Measurements from ENCODE around the gene ARID1B.

ARID1B gene

DNA sequence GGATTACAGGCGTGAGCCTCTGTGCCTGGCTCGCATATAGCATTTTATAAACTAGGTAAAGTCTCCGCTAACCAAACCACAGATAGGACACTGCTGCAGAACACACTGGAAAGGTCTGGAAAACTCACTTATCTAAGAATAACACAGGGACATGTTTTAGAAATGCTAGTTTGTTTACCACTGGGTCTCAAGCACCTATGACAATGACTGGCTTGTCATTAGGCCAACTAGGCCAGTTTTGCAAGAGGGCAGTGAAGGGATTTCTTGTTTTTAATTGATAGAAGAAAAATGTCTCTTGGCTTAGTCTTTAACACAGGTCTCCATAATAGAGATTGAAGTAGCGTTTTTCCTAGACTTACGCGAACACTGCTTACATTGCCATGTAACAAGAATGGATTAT is 344.7 kb downstream of the ARID1B start (continued):
- TF ChIP-seq ZSCAN16 (tag by site-specific recombination; IDR thresholded peaks at IDR 0.05) (no peak), ZNF768 (tag by site-specific recombination; IDR thresholded peaks at IDR 0.05) (no peak)

DNA sequence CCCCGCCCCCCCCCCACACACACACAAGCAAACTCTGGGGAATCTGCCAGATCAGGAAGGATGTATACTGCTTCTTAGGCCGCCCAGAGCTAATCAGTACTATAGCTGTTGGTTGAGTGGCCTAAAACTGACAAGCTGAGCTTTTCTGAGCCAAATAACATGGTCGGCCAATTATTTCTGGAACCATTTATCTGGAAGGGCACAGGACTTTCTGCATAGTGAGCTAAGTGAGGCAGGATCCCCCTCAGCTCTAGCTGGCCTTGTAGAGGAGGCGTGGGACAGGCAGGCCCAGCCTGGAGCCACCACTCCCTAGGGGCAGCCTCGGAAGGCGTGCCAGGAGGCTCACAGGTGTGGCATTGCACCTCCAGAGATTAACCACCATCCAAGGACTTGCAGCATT is 346.1 kb downstream of the ARID1B start:
- TF ChIP-seq ZNF404 (tag by site-specific recombination; IDR thresholded peaks at IDR 0.05), result no peak
- ChIA-PET POLR2A (no interaction called here), CTCF (interaction anchor here (0.6 to 0.9 kb wide), 2 partner anchors 29 to 1082 kb away, joined by 3 read pairs; no protein-coding TSS in a partner anchor)
- Histone ChIP-seq H3K36me3 (ENCODE audit: control insufficient read depth in 2 of 2, insufficient read depth in 1 of 2, low read length in 2 of 2) (peaks cover 0 to 5% of the 10 kb centered on the region in 2 experiments; a peak in 1 of 3 replicates), H3K4me1 (ENCODE audit: control insufficient read depth, insufficient read depth, low read length) (no peaks in the 10 kb centered on the region), H3K27ac (ENCODE audit: extremely low read depth, low read depth, low read length) (no peak overlapping the region), H3K9me3 (ENCODE audit: control insufficient read depth, insufficient read depth, low read depth, low read length) (no peaks in the 10 kb centered on the region), H3K4me3 (ENCODE audit: low read depth, low read length) (no peak overlapping the region)

DNA sequence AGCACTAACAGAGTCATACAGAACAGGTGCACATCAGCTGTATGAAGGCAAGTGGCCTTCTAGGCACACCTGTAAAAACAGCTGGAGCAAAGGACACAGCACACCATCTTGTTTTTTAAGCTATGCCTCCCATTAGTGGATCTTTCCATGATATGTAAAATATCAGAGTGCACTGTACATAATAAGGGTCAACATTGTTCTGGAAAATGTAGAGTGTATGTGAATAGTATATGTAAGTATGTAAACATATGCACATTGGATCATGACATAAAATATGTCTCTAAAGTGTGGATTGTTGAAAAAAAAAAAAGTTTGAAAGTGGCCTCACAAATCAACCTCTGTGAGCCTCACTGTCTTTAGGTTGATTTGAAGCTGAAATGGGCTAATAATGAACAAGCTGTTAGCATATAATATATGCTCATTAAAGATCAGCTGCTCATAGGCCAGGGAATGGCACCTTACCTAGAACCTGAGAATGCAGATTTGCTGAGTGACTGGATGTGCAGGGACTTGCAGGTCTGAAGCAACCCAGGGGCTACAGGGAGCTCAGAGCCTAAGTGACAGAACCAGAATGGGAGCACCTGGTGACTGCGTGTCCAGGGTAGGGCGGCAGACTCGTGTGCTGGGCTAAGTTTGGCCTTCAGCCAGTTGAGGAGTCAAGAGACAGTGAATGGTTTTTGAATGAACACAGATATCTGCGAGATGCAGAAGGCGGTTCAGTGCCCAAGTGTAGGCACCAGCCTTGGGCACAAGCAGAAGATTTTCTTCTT is 347.5 kb downstream of the ARID1B start:
- H3K27ac ChIP-seq (ENCODE audit: extremely low read depth, low read depth, low read length), result no peak overlapping the region
- no peaks in the 10 kb centered on the region for H3K9me3 ChIP-seq (ENCODE audit: control insufficient read depth, insufficient read depth, low read depth, low read length)
- no peaks in the 10 kb centered on the region for H3K4me1 ChIP-seq (ENCODE audit: control insufficient read depth, insufficient read depth, low read length)
- H3K4me3 ChIP-seq (ENCODE audit: low read depth, low read length), result no peak overlapping the region
- H3K36me3 ChIP-seq (ENCODE audit: control insufficient read depth in 2 of 2, insufficient read depth in 1 of 2, low read length in 2 of 2), result peaks cover 0 to 5% of the 10 kb centered on the region in 2 experiments; a peak in 1 of 3 replicates
- TF ChIP-seq ZNF426 (tag by site-specific recombination; IDR thresholded peaks at IDR 0.05) (no peak), KLF9 (tag by site-specific recombination; IDR thresholded peaks at IDR 0.05; ENCODE audit: low read depth) (no peak), ZFP41 (tag by site-specific recombination; IDR thresholded peaks at IDR 0.05; ENCODE audit: borderline replicate concordance) (no peak), ZEB2 (tag by site-specific recombination; IDR thresholded peaks at IDR 0.05) (no peak)
- ChIA-PET POLR2A (no interaction called here), CTCF (interaction anchor here (0.6 to 1.0 kb wide), 4 partner anchors 17 to 1297 kb away, joined by 3 read pairs; no protein-coding TSS in a partner anchor)

DNA sequence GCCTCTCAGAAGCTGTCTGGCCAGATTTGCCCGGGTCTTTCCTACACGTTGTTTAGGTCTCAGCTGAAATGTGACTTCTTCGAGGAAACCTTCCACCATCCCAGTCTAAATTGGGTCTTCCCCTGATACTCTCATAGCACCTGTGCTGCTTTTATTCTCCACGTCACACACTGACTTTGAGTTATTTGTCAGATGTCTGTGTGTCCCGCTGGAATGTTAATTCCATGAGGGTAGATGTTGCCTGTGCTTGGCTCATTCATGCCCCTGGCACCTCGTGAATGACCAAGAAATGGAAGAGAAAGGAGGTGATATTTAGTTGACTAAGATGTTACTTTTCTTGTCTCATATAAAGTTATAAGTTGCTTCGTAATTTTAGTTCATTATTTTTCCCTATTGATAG is 348.4 kb downstream of the ARID1B start:
- Histone ChIP-seq H3K4me3 (ENCODE audit: low read depth, low read length) (no peak overlapping the region), H3K4me1 (ENCODE audit: control insufficient read depth, insufficient read depth, low read length) (no peaks in the 10 kb centered on the region), H3K27ac (ENCODE audit: extremely low read depth, low read depth, low read length) (no peak overlapping the region), H3K9me3 (ENCODE audit: control insufficient read depth, insufficient read depth, low read depth, low read length) (no peaks in the 10 kb centered on the region), H3K36me3 (ENCODE audit: control insufficient read depth in 2 of 2, insufficient read depth in 1 of 2, low read length in 2 of 2) (peaks cover 0 to 5% of the 10 kb centered on the region in 2 experiments; a peak in 1 of 3 replicates)
- CTCF ChIA-PET, result interaction anchor here (0.6 to 0.7 kb wide), 2 partner anchors 18 to 1296 kb away, joined by 3 read pairs; no protein-coding TSS in a partner anchor
- TF ChIP-seq, protein P1, sequence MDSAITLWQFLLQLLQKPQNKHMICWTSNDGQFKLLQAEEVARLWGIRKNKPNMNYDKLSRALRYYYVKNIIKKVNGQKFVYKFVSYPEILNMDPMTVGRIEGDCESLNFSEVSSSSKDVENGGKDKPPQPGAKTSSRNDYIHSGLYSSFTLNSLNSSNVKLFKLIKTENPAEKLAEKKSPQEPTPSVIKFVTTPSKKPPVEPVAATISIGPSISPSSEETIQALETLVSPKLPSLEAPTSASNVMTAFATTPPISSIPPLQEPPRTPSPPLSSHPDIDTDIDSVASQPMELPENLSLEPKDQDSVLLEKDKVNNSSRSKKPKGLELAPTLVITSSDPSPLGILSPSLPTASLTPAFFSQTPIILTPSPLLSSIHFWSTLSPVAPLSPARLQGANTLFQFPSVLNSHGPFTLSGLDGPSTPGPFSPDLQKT (IDR thresholded peaks at IDR 0.05; ENCODE audit: borderline replicate concordance, low read depth, low read length), result no peak
- TF ChIP-seq ZNF174 (tag by site-specific recombination; IDR thresholded peaks at IDR 0.05) (no peak), KLF9 (tag by site-specific recombination; IDR thresholded peaks at IDR 0.05; ENCODE audit: low read depth) (no peak), ZBTB17 (tag by site-specific recombination; IDR thresholded peaks at IDR 0.05) (no peak), MEIS1 (CRISPR knock-in tag; IDR thresholded peaks at IDR 0.05; ENCODE audit: borderline replicate concordance) (no peak), REPIN1 (tag by site-specific recombination; IDR thresholded peaks at IDR 0.05; ENCODE audit: low read depth) (no peak), GLIS2 (tag by site-specific recombination; IDR thresholded peaks at IDR 0.05) (no peak), GLIS1 (tag by site-specific recombination; IDR thresholded peaks at IDR 0.05) (no peak), ZNF596 (tag by site-specific recombination; IDR thresholded peaks at IDR 0.05) (no peak), HOXD13 (CRISPR knock-in tag; IDR thresholded peaks at IDR 0.05; ENCODE audit: borderline replicate concordance) (no peak), KLF10 (tag by site-specific recombination; IDR thresholded peaks at IDR 0.05) (no peak), ZNF202 (tag by site-specific recombination; IDR thresholded peaks at IDR 0.05; ENCODE audit: borderline replicate concordance) (no peak), KLF7 (tag by site-specific recombination; IDR thresholded peaks at IDR 0.05; ENCODE audit: borderline replicate concordance) (no peak), ZFP37 (tag by site-specific recombination; IDR thresholded peaks at IDR 0.05) (no peak), ZNF138 (tag by site-specific recombination; IDR thresholded peaks at IDR 0.05; ENCODE audit: borderline replicate concordance) (no peak), ZNF341 (tag by site-specific recombination; IDR thresholded peaks at IDR 0.05; ENCODE audit: low read depth) (no peak), ZNF16 (tag by site-specific recombination; IDR thresholded peaks at IDR 0.05; ENCODE audit: low read depth) (no peak)
- TF ChIP-seq, protein P2, sequence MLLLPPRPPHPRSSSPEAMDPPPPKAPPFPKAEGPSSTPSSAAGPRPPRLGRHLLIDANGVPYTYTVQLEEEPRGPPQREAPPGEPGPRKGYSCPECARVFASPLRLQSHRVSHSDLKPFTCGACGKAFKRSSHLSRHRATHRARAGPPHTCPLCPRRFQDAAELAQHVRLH (tag by site-specific recombination; IDR thresholded peaks at IDR 0.05), result no peak
- TF ChIP-seq, protein P3, sequence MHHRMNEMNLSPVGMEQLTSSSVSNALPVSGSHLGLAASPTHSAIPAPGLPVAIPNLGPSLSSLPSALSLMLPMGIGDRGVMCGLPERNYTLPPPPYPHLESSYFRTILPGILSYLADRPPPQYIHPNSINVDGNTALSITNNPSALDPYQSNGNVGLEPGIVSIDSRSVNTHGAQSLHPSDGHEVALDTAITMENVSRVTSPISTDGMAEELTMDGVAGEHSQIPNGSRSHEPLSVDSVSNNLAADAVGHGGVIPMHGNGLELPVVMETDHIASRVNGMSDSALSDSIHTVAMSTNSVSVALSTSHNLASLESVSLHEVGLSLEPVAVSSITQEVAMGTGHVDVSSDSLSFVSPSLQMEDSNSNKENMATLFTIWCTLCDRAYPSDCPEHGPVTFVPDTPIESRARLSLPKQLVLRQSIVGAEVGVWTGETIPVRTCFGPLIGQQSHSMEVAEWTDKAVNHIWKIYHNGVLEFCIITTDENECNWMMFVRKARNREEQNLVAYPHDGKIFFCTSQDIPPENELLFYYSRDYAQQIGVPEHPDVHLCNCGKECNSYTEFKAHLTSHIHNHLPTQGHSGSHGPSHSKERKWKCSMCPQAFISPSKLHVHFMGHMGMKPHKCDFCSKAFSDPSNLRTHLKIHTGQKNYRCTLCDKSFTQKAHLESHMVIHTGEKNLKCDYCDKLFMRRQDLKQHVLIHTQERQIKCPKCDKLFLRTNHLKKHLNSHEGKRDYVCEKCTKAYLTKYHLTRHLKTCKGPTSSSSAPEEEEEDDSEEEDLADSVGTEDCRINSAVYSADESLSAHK (tag by site-specific recombination; IDR thresholded peaks at IDR 0.05), result no peak
- POLR2A ChIA-PET, result no interaction called here

Data from HEK293 (cell line).